GM19468 (cell line): ENCODE data around the gene C9orf72.
"Not testable (repeated sequence)": the region's sequence is repeated elsewhere in the genome, so short reads cannot be mapped to it uniquely, and the experiment has no call there.

ENCODE experiments used
- ATAC-seq: cut with Tn5 transposase; IDR thresholded peaks from one replicate; pipeline ENCODE4 v1.9.1; 2021; ENCODE audit warnings: mild to moderate bottlenecking, moderate library complexity, moderate number of reproducible peaks; ENCODE audit not compliant: unreplicated experiment; ENCODE audit errors: extremely low read depth

C9orf72 gene

GRCh38 chr9:27519466-27520465 is 53.5 kb downstream of the C9orf72 start:
- ATAC-seq: no peak

DNA sequence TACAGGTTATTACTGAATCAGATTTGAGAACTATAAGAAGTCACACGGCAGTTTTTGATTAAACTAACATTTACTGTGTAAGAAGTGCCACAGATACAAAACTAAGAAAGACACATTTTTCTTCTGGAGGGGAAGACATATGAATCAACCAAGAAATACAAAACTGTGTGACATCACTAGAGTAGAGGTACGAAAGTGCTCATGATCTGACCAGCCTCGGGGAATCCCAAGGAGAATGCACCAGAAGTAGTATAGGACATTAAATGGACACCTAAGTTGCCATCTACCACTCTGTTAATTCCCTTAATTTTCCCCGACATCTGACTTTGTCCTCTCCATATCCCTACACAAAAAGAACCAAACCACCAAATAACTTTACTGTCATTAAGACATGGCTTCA is 54.5 kb downstream of the C9orf72 start:
- no peak for ATAC-seq

GRCh38 chr9:27518006-27518405 is 55.3 kb downstream of the C9orf72 start:
- ATAC-seq: no peak

DNA sequence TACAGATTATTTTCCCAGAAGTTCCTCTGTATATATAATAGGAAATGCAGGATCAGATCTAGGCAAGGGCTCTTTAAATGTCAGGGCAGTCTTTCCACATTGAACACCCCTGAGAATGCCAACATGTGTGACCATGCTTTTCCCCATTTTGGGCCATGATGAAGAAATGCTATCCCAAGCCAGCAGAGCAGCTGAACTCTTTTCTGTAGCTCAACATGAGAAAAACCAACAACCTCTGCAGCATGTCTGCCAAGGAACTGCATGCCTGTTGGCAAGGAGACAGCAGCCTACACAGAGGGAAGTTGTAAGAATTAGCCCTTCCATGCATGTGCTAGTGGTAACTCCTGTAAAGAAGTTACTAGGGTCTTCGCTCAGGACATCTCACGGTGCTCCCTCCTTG is 58.7 kb downstream of the C9orf72 start:
- ATAC-seq: no peak

GRCh38 chr9:27511771-27512170 is 61.5 kb downstream of the C9orf72 start:
- no peak for ATAC-seq

GRCh38 chr9:27510780-27511179 is 62.5 kb downstream of the C9orf72 start:
- no peak for ATAC-seq

GRCh38 chr9:27506981-27507380 is 66.3 kb downstream of the C9orf72 start:
- ATAC-seq: no peak

DNA sequence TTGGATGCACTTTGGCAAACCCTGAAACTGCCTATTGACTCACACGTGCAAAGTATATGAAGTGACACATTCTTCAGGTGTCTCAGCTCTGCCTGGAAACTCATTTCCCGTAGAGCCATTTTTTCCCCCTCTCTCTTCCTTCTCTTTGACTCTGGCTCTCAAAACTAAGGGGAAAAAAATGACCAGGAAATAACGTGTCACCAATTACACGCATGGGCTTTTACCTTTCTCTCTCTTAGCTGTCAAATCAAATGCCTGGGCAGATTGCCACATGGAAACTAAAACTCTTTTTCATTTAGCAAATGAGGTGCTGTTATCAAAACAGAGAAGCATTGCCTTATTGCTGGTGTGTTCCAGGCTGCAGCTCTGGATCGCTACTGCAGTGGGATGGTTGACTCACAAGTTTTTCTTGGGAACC is 67.5 kb downstream of the C9orf72 start:
- no peak for ATAC-seq

DNA sequence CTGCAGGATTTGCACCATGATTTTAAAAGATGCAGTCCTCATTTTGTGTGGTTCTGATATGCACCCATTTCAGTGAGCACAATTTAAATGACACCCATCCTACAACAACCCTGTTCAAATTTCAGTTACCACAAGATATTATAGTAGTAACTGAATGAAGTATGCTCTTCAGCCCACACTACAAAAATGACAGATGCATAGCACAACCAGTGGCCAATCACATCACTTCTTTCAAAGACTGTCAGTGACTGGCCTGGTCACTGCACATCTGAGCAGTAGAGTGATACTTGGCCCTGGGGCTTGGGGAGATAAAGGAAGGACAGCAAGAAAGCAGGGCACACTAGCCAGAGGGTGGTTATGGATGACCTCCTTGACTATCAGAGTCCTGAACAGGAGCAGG is 69.0 kb downstream of the C9orf72 start:
- ATAC-seq: no peak

DNA sequence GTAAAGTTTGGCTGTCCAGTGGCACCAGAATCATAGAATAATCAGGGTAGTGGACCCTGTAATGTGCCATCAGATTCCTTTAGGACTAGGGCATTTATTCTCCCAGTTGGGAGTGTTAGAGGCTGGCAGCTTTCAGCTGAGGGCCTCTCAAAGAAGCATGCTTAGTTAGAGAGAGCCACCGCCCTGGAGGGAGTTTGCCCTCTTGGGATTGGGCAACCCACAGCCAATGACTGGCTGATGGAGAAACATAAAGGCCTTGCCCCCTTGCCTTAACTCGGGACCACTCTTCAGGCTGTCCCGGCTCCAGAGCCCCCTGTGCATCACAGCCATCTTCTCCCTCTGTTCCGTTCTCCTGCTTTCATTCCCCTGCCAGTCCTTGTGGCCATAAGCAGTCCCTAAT is 69.7 kb downstream of the C9orf72 start:
- no peak for ATAC-seq

- ATAC-seq: not testable (repeated sequence)
These were observed 72.4 kb downstream of the C9orf72 start for GRCh38 chr9:27500902-27501301.

DNA sequence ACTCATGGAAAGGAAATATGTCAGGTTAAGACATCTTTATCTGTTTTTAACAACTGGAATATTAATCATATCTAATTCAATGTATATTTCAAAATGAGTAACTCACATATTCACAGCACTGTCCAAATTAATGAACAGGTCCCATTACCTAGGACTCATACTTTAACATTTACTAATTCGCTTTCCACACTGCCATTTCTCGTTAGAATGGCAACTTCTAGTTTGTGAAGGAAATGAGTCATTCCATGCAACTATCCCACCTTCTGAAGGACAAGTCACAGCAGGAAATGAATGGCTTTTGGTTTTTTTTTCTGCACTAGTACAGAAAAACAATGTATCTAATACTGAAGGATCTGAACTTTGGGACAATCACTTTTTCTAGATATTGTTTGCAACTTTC is 73.8 kb downstream of the C9orf72 start:
- ATAC-seq: no peak

DNA sequence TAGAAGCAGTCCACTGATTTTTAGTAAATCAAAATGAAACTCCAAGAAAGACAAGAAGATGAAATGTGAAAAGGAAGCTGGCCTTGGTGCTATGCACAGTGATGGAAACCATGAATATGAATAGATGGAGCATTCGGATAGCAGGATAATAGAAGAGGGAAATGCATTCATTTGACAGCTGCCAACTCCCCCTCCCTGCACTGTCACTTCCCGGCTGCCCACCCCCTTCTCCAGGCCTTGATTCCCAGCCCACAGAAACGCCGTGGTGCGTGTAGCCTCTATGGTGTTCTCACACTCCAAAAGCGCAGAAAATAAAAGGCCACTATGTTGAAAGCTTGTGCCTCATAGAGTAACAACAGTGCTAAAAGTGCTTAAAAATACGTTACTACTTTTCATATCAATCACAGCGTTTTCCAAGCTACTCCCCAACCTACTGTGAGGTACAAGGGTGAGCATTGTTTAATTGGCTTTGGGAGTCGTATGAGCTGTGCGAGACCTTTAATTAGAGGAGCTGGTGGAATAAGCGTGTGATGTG is 75.3 kb downstream of the C9orf72 start:
- ATAC-seq: no peak
